SU-DHL-6 (cell line): ENCODE data around the gene LAMA3.

Experiments used
- H2AFZ ChIP-seq: fragments of 200-600 bp; sonication (generic); 2 replicates; pipeline ENCODE4 v1.6.1; 2014; ENCODE audit warnings: low read depth, mild to moderate bottlenecking, moderate library complexity, mixed read lengths, antibody characterized with exemption, low read length; ENCODE audit not compliant: severe bottlenecking
- H3F3A ChIP-seq: fragments of 200-600 bp; shearing (Covaris generic); 2 replicates; pipeline ENCODE4 v1.6.0; 2016; ENCODE audit warnings: antibody characterized with exemption, mild to moderate bottlenecking; ENCODE audit not compliant: insufficient read depth
- H3K27ac ChIP-seq: fragments of 200-600 bp; sonication (generic); 2 replicates; pipeline ENCODE4 v1.5.1; 2016; ENCODE audit warnings: low read depth, mild to moderate bottlenecking, low read length, moderate library complexity, mixed read lengths
- H3K27me3 ChIP-seq: fragments of 200-600 bp; sonication (generic), shearing (Covaris generic); 2 replicates; pipeline ENCODE4 v1.6.0; 2014; ENCODE audit warnings: mild to moderate bottlenecking, low read length
- H3K36me3 ChIP-seq: fragments of 200-600 bp; sonication (generic); 2 replicates; pipeline ENCODE4 v1.6.1; 2014; ENCODE audit warnings: mild to moderate bottlenecking, low read length, mixed read lengths
- H3K4me2 ChIP-seq: fragments of 300-600, 200-600 bp; shearing (Covaris generic), sonication (generic); 2 replicates; pipeline ENCODE4 v1.6.0; 2014; ENCODE audit warnings: low read length, low read depth, mild to moderate bottlenecking; ENCODE audit not compliant: poor library complexity, severe bottlenecking
- H3K4me3 ChIP-seq: fragments of 200-600 bp; sonication (generic); 2 replicates; pipeline ENCODE4 v1.5.1; 2014; ENCODE audit warnings: antibody characterized with exemption, low read length, mild to moderate bottlenecking, mixed read lengths; ENCODE audit not compliant: insufficient read depth, poor library complexity, severe bottlenecking
- H3K79me2 ChIP-seq: fragments of 200-600 bp; sonication (generic); 2 replicates; pipeline ENCODE4 v1.6.1; 2014; ENCODE audit warnings: mild to moderate bottlenecking, low read length, moderate library complexity; ENCODE audit not compliant: insufficient read depth
- H3K9ac ChIP-seq: fragments of 200-600 bp; sonication (generic); 2 replicates; pipeline ENCODE4 v1.7.0; 2014; ENCODE audit warnings: mild to moderate bottlenecking, low read length
- H3K9me2 ChIP-seq: fragments of 200-600 bp; sonication (generic); replicated peaks from 2 replicates; pipeline ENCODE4 v1.6.1; 2014; ENCODE audit warnings: low read length; ENCODE audit not compliant: insufficient read depth
- H3K9me3 ChIP-seq: fragments of 200-600 bp; sonication (generic); 2 replicates; pipeline ENCODE4 v1.6.1; 2014; ENCODE audit warnings: low read length, mixed read lengths; ENCODE audit not compliant: insufficient read depth
- H4K20me1 ChIP-seq: fragments of 200-600 bp; sonication (generic); 2 replicates; pipeline ENCODE4 v1.6.1; 2014; ENCODE audit warnings: low read depth, mild to moderate bottlenecking, antibody characterized with exemption, low read length, moderate library complexity, mixed read lengths
- CTCF ChIP-seq: fragments of 200-600 bp; sonication (generic); IDR thresholded peaks from one replicate; pipeline ENCODE4 v1.5.1; 2017; ENCODE audit warnings: antibody characterized with exemption, mild to moderate bottlenecking, low read length, moderate library complexity; ENCODE audit not compliant: insufficient read depth, poor library complexity, severe bottlenecking
- EZH2phosphoT487 ChIP-seq: fragments of 200-600 bp; sonication (generic), shearing (Covaris generic); conservative IDR thresholded peaks from 2 replicates; pipeline ENCODE4 v1.6.1; 2018; ENCODE audit warnings: mild to moderate bottlenecking, antibody characterized with exemption, low read length, moderate library complexity, mixed read lengths

LAMA3 gene

GRCh38 chr18:24000613-24001490, 311.6 kb downstream of the LAMA3 start:
- Histone ChIP-seq H3K4me3 (no peak overlapping the region), H3K27me3 (no peaks in the 10 kb centered on the region), H3K36me3 (no peaks in the 10 kb centered on the region), H3F3A (no peaks in the 10 kb centered on the region), H3K9ac (no peak overlapping the region), H3K4me2 (no peak overlapping the region), H3K27ac (no peak overlapping the region), H3K9me3 (no peaks in the 10 kb centered on the region), H3K79me2 (no peaks in the 10 kb centered on the region), H3K9me2 (no peaks in the 10 kb centered on the region), H2AFZ (no peak overlapping the region), H4K20me1 (no peaks in the 10 kb centered on the region)
- no peak for TF ChIP-seq EZH2phosphoT487
- no peak for TF ChIP-seq CTCF

GRCh38 chr18:24002479-24002878, 313.2 kb downstream of the LAMA3 start:
- Histone ChIP-seq H3K4me3 (no peak overlapping the region), H3K9ac (no peak overlapping the region), H3F3A (no peaks in the 10 kb centered on the region), H3K79me2 (no peaks in the 10 kb centered on the region), H3K27me3 (no peaks in the 10 kb centered on the region), H3K27ac (no peak overlapping the region), H4K20me1 (no peaks in the 10 kb centered on the region), H3K9me3 (no peaks in the 10 kb centered on the region), H3K36me3 (no peaks in the 10 kb centered on the region), H2AFZ (no peak overlapping the region), H3K4me2 (no peak overlapping the region), H3K9me2 (no peaks in the 10 kb centered on the region)
- TF ChIP-seq CTCF (no peak), EZH2phosphoT487 (no peak)

DNA sequence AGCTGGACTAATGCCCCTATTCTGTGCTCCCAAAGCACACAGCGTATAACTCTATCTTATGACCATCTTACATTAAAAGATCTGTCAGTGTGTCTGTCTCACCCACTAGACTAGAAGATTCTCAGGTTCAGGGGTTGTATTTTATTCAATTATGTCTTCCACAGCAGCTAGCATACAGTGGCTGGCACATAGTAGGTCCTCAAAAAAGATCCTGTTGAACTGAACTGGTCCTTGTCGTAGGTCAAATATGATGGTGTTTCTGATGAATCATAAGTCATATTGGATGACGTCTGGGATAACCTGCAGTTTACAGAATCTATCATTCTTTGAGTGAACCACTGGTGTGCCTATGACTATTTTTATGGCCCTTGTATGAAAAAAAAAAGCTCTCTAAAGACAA, 314.0 kb downstream of the LAMA3 start:
- H3K9ac ChIP-seq = no peak overlapping the region
- no peak overlapping the region for H3K4me2 ChIP-seq
- H3K79me2 ChIP-seq = no peaks in the 10 kb centered on the region
- H3F3A ChIP-seq = no peaks in the 10 kb centered on the region
- no peaks in the 10 kb centered on the region for H3K27me3 ChIP-seq
- no peak overlapping the region for H3K4me3 ChIP-seq
- no peak for TF ChIP-seq EZH2phosphoT487
- no peak for TF ChIP-seq CTCF
- H3K9me3 ChIP-seq = no peaks in the 10 kb centered on the region
- no peak overlapping the region for H2AFZ ChIP-seq
- no peaks in the 10 kb centered on the region for H3K36me3 ChIP-seq
- no peak overlapping the region for H3K27ac ChIP-seq
- no peaks in the 10 kb centered on the region for H4K20me1 ChIP-seq
- no peaks in the 10 kb centered on the region for H3K9me2 ChIP-seq
